A673 (cell line): ENCODE data around the gene TARBP1. TPM values are rescaled to one million over a fixed set of nuclear protein-coding genes. Genes with fewer than 3 reads are reported as not detected.

Experiments
- BruUV-seq: library from RNA; stranded (reverse); fragments of 400-500 nt; replicated peaks from 2 replicates; lab custom pipeline; 2021; lab: Mats Ljungman, UMichigan
- CTCF ChIA-PET: fragments of 300-600 bp; sonication (Branson Sonifier 250); formaldehyde crosslinking; loops from one replicate; lab custom pipeline; 2022; ENCODE audit warnings: antibody characterized with exemption; lab: Charles Lee
- POLR2A ChIA-PET: fragments of 300-600 bp; sonication (Branson Sonifier 250); formaldehyde crosslinking; loops from one replicate; lab custom pipeline; 2022; ENCODE audit warnings: antibody characterized with exemption; ENCODE audit not compliant: low non-redundant PET; lab: Charles Lee
- DNase-seq: peaks from one replicate; pipeline ENCODE4 v3.0.0-alpha.2; 2015; ENCODE audit warnings: low spot score
- H3K27ac ChIP-seq: fragments of 200-600 bp; sonication (generic); 2 replicates; pipeline ENCODE4 v1.5.1; 2016; ENCODE audit warnings: mixed run types, low read depth, mild to moderate bottlenecking, mixed read lengths, antibody characterized with exemption, low read length; ENCODE audit not compliant: poor library complexity, severe bottlenecking
- H3K27me3 ChIP-seq: fragments of 200-600 bp; sonication (generic); replicated peaks from 2 replicates; pipeline ENCODE4 v1.6.1; 2017; ENCODE audit warnings: mixed run types, low read depth, mild to moderate bottlenecking, mixed read lengths, antibody characterized with exemption, low read length; ENCODE audit not compliant: insufficient read depth, poor library complexity
- H3K36me3 ChIP-seq: fragments of 200-600 bp; sonication (generic); 2 replicates; pipeline ENCODE4 v1.6.1; 2016; ENCODE audit warnings: mixed run types, mild to moderate bottlenecking, mixed read lengths, antibody characterized with exemption, low read length; ENCODE audit not compliant: insufficient read depth, poor library complexity, severe bottlenecking
- H3K4me1 ChIP-seq: fragments of 200-600 bp; sonication (generic); 2 replicates; pipeline ENCODE4 v1.6.1; 2017; ENCODE audit warnings: mixed run types, mild to moderate bottlenecking, mixed read lengths, antibody characterized with exemption, low read length; ENCODE audit not compliant: insufficient read depth, poor library complexity, severe bottlenecking
- H3K4me3 ChIP-seq: fragments of 200-600 bp; sonication (generic); 2 replicates; pipeline ENCODE4 v1.5.1; 2016; ENCODE audit warnings: low read depth, mixed run types, mild to moderate bottlenecking, mixed read lengths, low read length; ENCODE audit not compliant: poor library complexity, severe bottlenecking
- H3K9me3 ChIP-seq: fragments of 200-600 bp; sonication (generic); 2 replicates; pipeline ENCODE4 v1.6.1; 2016; ENCODE audit warnings: mixed run types, low read depth, mild to moderate bottlenecking, mixed read lengths, antibody characterized with exemption, low read length; ENCODE audit not compliant: poor library complexity, severe bottlenecking
- EZH2 ChIP-seq: fragments of 200-600 bp; sonication (generic); IDR thresholded peaks from 2 replicates; pipeline ENCODE4 v1.6.1; 2017; ENCODE audit warnings: borderline replicate concordance, low read depth, mild to moderate bottlenecking, mixed read lengths, antibody characterized with exemption, low read length; ENCODE audit not compliant: poor library complexity, severe bottlenecking
- intact Hi-C: fragments of 100-400 bp; cut with micrococcal nuclease; formaldehyde crosslinking; loops from one replicate; pipeline ENCODE4 v1.10.0; 2022; ENCODE audit not compliant: unreplicated experiment
- total RNA-seq: library from RNA; stranded (reverse); gene quantifications from 2 replicates; pipeline ENCODE4 v1.2.3, GENCODE V29; 2021
- TF ChIP-seq, protein P1 (sequence below): fragments of 300-800, 200-600 bp; sonication (generic); conservative IDR thresholded peaks from 2 replicates; pipeline ENCODE4 v1.5.1; 2017; ENCODE audit warnings: low read depth, mild to moderate bottlenecking, antibody characterized with exemption, low read length, moderate library complexity, mixed read lengths

Gene TARBP1
- total RNA-seq, 1 experiment from 2014 or later: 28.0 TPM

DNA sequence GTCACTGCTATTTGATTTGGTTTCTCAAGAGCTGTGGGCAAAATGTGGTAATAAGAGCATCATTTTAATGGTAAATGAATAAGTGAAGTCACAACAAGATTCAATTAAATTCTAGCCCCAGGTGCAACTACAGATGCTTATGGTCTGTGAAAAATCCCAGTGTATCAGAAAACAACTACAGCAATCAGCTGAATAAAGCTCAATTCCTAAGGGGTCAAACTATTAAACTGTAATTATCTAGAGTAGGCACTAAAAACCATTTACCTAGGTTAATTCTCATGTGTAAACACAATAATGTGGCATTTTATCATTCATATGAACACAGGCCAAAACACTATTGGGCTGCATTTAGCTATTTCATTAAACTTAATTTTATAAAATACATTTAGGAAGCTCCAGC lies 9.6 kb downstream of the TARBP1 start:
- Histone ChIP-seq H3K4me3 (no peak overlapping the region), H3K9me3 (no peaks in the 10 kb centered on the region), H3K36me3 (peaks cover 14% of the 10 kb centered on the region), H3K27ac (no peak overlapping the region), H3K4me1 (peaks cover 18% of the 10 kb centered on the region), H3K27me3 (no peaks in the 10 kb centered on the region)
- BruUV-seq: no TSS peak
- DNase-seq: no peak
- no peak for TF ChIP-seq EZH2
- ChIA-PET POLR2A (no interaction called here), CTCF (no interaction called here)
- intact Hi-C loops: no loop called here

DNA sequence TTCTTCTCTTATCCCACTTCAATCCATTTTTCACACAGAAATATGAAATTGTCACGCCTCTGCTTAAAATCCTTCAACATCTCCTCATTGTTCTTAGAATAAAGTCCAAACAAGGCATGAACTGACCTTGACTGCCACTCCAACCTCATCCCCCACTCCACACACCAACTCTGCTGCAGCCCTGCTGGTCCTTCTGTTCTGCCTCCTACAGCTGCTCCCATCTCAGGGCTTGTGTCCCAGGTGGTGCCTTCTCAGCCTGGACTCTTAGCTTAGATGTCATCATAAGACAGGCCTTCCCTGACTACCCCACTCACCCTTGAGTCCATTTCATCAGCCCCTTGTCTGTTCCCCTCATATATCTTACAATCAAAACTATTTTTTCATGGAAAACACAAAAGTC lies 10.4 kb downstream of the TARBP1 start:
- ChIA-PET CTCF (no interaction called here), POLR2A (no interaction called here)
- intact Hi-C loops: no loop called here
- no peak for DNase-seq
- BruUV-seq: no TSS peak
- no peak for TF ChIP-seq EZH2
- TF ChIP-seq, protein P1, sequence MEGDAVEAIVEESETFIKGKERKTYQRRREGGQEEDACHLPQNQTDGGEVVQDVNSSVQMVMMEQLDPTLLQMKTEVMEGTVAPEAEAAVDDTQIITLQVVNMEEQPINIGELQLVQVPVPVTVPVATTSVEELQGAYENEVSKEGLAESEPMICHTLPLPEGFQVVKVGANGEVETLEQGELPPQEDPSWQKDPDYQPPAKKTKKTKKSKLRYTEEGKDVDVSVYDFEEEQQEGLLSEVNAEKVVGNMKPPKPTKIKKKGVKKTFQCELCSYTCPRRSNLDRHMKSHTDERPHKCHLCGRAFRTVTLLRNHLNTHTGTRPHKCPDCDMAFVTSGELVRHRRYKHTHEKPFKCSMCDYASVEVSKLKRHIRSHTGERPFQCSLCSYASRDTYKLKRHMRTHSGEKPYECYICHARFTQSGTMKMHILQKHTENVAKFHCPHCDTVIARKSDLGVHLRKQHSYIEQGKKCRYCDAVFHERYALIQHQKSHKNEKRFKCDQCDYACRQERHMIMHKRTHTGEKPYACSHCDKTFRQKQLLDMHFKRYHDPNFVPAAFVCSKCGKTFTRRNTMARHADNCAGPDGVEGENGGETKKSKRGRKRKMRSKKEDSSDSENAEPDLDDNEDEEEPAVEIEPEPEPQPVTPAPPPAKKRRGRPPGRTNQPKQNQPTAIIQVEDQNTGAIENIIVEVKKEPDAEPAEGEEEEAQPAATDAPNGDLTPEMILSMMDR: no peak
- Histone ChIP-seq H3K9me3 (no peaks in the 10 kb centered on the region), H3K36me3 (peaks cover 21% of the 10 kb centered on the region), H3K4me1 (peaks cover 14% of the 10 kb centered on the region), H3K27me3 (no peaks in the 10 kb centered on the region), H3K4me3 (no peak overlapping the region), H3K27ac (no peak overlapping the region)

DNA sequence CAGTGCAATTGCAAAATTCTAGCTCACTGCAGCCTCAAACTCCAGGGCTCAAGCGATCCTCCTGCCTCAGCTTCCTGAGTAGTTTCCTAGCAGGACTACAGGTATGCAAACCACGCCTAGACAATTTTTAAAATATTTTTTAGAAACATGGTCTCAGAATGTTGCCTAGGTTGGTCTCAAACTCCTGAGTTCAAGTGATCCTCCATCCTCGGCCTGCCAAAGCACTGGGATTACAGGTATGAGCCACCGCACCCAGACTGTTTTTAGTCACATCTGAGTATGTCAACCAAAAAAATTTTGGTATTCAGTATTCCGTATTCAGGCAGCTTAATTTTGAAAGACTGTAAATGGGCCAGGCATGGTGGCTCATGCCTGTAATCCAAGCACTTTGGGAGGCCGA lies 11.2 kb downstream of the TARBP1 start:
- Histone ChIP-seq H3K27me3 (no peaks in the 10 kb centered on the region), H3K9me3 (no peaks in the 10 kb centered on the region), H3K4me1 (peaks cover 6% of the 10 kb centered on the region), H3K27ac (no peak overlapping the region), H3K4me3 (no peak overlapping the region), H3K36me3 (peaks cover 23% of the 10 kb centered on the region)
- TF ChIP-seq, protein P1: no peak
- no peak for TF ChIP-seq EZH2
- CTCF ChIA-PET: no interaction called here
- POLR2A ChIA-PET: no interaction called here
- intact Hi-C loops: no loop called here
- BruUV-seq: no TSS peak
- no peak for DNase-seq

DNA sequence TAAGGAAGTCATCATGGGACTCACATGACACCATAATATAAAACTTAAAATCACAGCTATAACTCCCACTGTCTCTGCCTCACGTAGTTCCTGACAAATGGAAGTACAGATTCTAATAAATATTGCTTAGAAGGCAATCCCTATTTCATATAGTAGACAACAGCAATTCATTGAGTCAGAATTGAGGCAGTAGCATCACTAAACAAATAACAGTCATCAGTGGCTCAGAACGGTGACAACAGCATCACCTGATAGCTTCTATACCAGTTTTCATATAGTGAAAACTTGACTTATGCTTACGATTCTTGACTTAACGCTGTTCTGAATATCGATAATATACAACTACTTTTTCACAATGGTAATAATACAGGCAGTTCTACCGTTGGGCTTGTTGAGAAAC lies 12.0 kb downstream of the TARBP1 start:
- no peaks in the 10 kb centered on the region for H3K9me3 ChIP-seq
- BruUV-seq: no TSS peak
- no peak for DNase-seq
- no peak overlapping the region for H3K4me3 ChIP-seq
- ChIA-PET CTCF (no interaction called here), POLR2A (no interaction called here)
- H3K4me1 ChIP-seq: no peaks in the 10 kb centered on the region
- H3K27me3 ChIP-seq: no peaks in the 10 kb centered on the region
- TF ChIP-seq, protein P1: no peak
- TF ChIP-seq EZH2: no peak
- intact Hi-C loops: no loop called here
- no peak overlapping the region for H3K27ac ChIP-seq
- H3K36me3 ChIP-seq: peaks cover 25% of the 10 kb centered on the region
